GM12878 (cell line): ENCODE measurements around the gene ZNF181. TPM values are rescaled to one million over a fixed set of nuclear protein-coding genes. Genes with fewer than 3 reads are reported as not detected.

Experiments used
- ATAC-seq: fragments of 200-7000 bp; cut with Tn5 transposase; 3 replicates; pipeline ENCODE4 v1.9.1; 2020; ENCODE audit warnings: mild to moderate bottlenecking, moderate library complexity
- BruUV-seq: library from RNA; stranded (reverse); fragments of 400-500 nt; replicated peaks from 2 replicates; lab custom pipeline; 2021; lab: Mats Ljungman, UMichigan
- CTCF ChIA-PET: fragments of 300-600 bp; sonication (Branson Sonifier 250); formaldehyde crosslinking; extraction: SDS; loops from one replicate; lab custom pipeline; 2021; ENCODE audit warnings: inconsistent platforms; lab: Yijun Ruan, JAX
- POLR2A ChIA-PET: fragments of 350-600 bp; formaldehyde crosslinking; extraction: SDS; loops from one replicate; lab custom pipeline; 2021; ENCODE audit warnings: inconsistent platforms; lab: Charles Lee
- RAD21 ChIA-PET: fragments of 300-600 bp; sonication (Branson Sonifier 250); formaldehyde crosslinking; loops from one replicate; lab custom pipeline; 2023; ENCODE audit warnings: antibody characterized with exemption; ENCODE audit not compliant: unreplicated experiment; lab: Charles Lee
- SMC1A ChIA-PET: fragments of 300-600 bp; sonication (Branson Sonifier 250); formaldehyde crosslinking; loops from one replicate; lab custom pipeline; 2023; ENCODE audit not compliant: unreplicated experiment, uncharacterized antibody; lab: Charles Lee
- DNase-seq: peaks from one replicate; pipeline ENCODE4 v3.0.0-alpha.2; 2011; ENCODE audit warnings: low read depth, low spot score
- FAIRE-seq: peaks from 3 replicates; lab custom pipeline; 2011; peaks lifted over from hg19 to GRCh38; lab: Jason Lieb, UNC
- H2AFZ ChIP-seq: 2 replicates; pipeline ENCODE4 v1.6.0; 2011; ENCODE audit warnings: low read depth, low read length, control low read depth; ENCODE audit not compliant: control insufficient read depth
- H3K27ac ChIP-seq: 2 replicates; pipeline ENCODE4 v1.5.1; 2011; ENCODE audit warnings: control low read depth; ENCODE audit not compliant: control insufficient read depth, insufficient read depth
- H3K27me3 ChIP-seq, 2 experiments: replicated peaks in 1 of 2; 2 replicates each; pipeline versions ENCODE4 v1.6.0 to v1.6.1; 2011; ENCODE audit warnings: low read length in 1 of 2; ENCODE audit not compliant: control insufficient read depth in 2 of 2, insufficient read depth in 2 of 2
- H3K36me3 ChIP-seq, 2 experiments: 2 replicates each; pipeline ENCODE4 v1.5.1; 2011; ENCODE audit warnings: low read length in 1 of 2; ENCODE audit not compliant: control insufficient read depth in 2 of 2, insufficient read depth in 2 of 2
- H3K4me1 ChIP-seq: 2 replicates; pipeline ENCODE4 v1.6.1; 2011; ENCODE audit warnings: mild to moderate bottlenecking, low read length, moderate library complexity, mixed read lengths; ENCODE audit not compliant: control insufficient read depth, insufficient read depth
- H3K4me2 ChIP-seq: 2 replicates; pipeline ENCODE4 v1.6.0; 2011; ENCODE audit warnings: control low read depth; ENCODE audit not compliant: control insufficient read depth, insufficient read depth
- H3K4me3 ChIP-seq: fragments of 200-600 bp; sonication (generic); 2 replicates; pipeline ENCODE4 v1.5.1; 2016
- H3K79me2 ChIP-seq: 2 replicates; pipeline ENCODE4 v1.6.0; 2011; ENCODE audit warnings: low read length; ENCODE audit not compliant: control insufficient read depth, insufficient read depth
- H3K9ac ChIP-seq: 2 replicates; pipeline ENCODE4 v1.8.0; 2011; ENCODE audit warnings: low read length, control low read depth, mixed read lengths; ENCODE audit not compliant: control insufficient read depth, insufficient read depth
- H3K9me3 ChIP-seq: replicated peaks from 3 replicates; pipeline ENCODE4 v1.5.1; 2011; ENCODE audit warnings: mild to moderate bottlenecking, low read length; ENCODE audit not compliant: control insufficient read depth, insufficient read depth
- H4K20me1 ChIP-seq: 2 replicates; pipeline ENCODE4 v1.6.0; 2011; ENCODE audit not compliant: control insufficient read depth, insufficient read depth
- EP300 ChIP-seq, 2 experiments: fragments of 150-350 bp in 1 of 2; IDR thresholded peaks; 2 replicates each; pipeline ENCODE4 v1.6.1; 2011 to 2012; ENCODE audit warnings: low read depth in 2 of 2, low read length in 2 of 2, borderline replicate concordance in 1 of 2, improper control_type of control experiment in 1 of 2, inconsistent platforms in 1 of 2; ENCODE audit not compliant: control insufficient read depth in 1 of 2
- MLLT1 ChIP-seq: fragments of 450-650 bp; IDR thresholded peaks from 2 replicates; pipeline ENCODE4 v1.6.1; 2016; ENCODE audit warnings: mild to moderate bottlenecking
- MTA2 ChIP-seq: fragments of 450-650 bp; IDR thresholded peaks from 2 replicates; pipeline ENCODE4 v1.6.1; 2016; ENCODE audit warnings: low read depth, mild to moderate bottlenecking, moderate library complexity
- NKRF ChIP-seq: fragments of 450-650 bp; conservative IDR thresholded peaks from 2 replicates; pipeline ENCODE4 v1.6.1; 2017; ENCODE audit warnings: mild to moderate bottlenecking, moderate library complexity
- SMAD5 ChIP-seq: IDR thresholded peaks from 2 replicates; pipeline ENCODE4 v1.6.1; 2016; ENCODE audit warnings: antibody characterized with exemption, low read depth
- SMC3 ChIP-seq: IDR thresholded peaks from 2 replicates; pipeline ENCODE4 v1.6.1; 2011; ENCODE audit warnings: low read length, improper control_type of control experiment, borderline replicate concordance
- SPI1 ChIP-seq: IDR thresholded peaks from 2 replicates; pipeline ENCODE4 v1.6.1; 2011; ENCODE audit warnings: low read depth, mild to moderate bottlenecking, low read length, moderate library complexity, borderline replicate concordance; ENCODE audit not compliant: insufficient read depth
- STAT3 ChIP-seq: IDR thresholded peaks from 2 replicates; pipeline ENCODE4 v1.6.1; 2011; ENCODE audit warnings: low read depth, low read length, improper control_type of control experiment
- TCF7 ChIP-seq: IDR thresholded peaks from 2 replicates; pipeline ENCODE4 v1.6.1; 2014; ENCODE audit warnings: antibody characterized with exemption, borderline replicate concordance
- ZBTB40 ChIP-seq: fragments of 450-650 bp; IDR thresholded peaks from 2 replicates; pipeline ENCODE4 v1.6.1; 2016; ENCODE audit warnings: mild to moderate bottlenecking, moderate library complexity, borderline replicate concordance
- WGBS: methylation state at CpG from one replicate; pipeline ENCODE4 v1.1.6; 2016; ENCODE audit warnings: low lambda C conversion rate; ENCODE audit not compliant: insufficient replicate concordance, insufficient coverage; ENCODE audit errors: missing lambda C conversion rate; 5-methylcytosine and 5-hydroxymethylcytosine counted together
- in situ Hi-C: fragments of 300-500 bp; cut with MboI; formaldehyde crosslinking; loops from 9 replicates; pipeline ENCODE4 v1.14.3; 2018; ENCODE audit warnings: mixed read lengths
- intact Hi-C: fragments of 100-400 bp; cut with micrococcal nuclease; formaldehyde crosslinking; loops from one replicate; pipeline ENCODE4 v1.14.2; 2022; ENCODE audit not compliant: unreplicated experiment
- polyA plus RNA-seq, 11 experiments: library from polyadenylated mRNA; depleted of rRNA in 4 of 11; unstranded in 6 of 11; stranded (reverse) in 5 of 11; fragments of >200 nt; fragmentation: Nextera tagmentation in 4 of 11; fragmentation: Illumina TruSeq in 1 of 11; extraction: Ambion mirVana in 4 of 11; extraction: Trizol in 1 of 11; gene quantifications; 1 replicate in 1 of 11; 2 replicates in 10 of 11; pipeline versions ENCODE4 v1.2.1 to v1.2.3, GENCODE V29; 2011 to 2016; ENCODE audit warnings: inconsistent platforms in 2 of 11, missing spikeins in 2 of 11, low read depth in 1 of 11
- total RNA-seq, 4 experiments: library from RNA; depleted of rRNA in 3 of 4; stranded (reverse); fragments of >200 nt in 3 of 4; fragmentation: Illumina TruSeq in 1 of 4; extraction: Trizol in 1 of 4; gene quantifications; 2 replicates each; pipeline versions ENCODE4 v1.2.1 to v1.2.3, GENCODE V29; 2013 to 2021

The ZNF181 gene
- total and polyA plus RNA-seq, 10 of the 15 experiments (the other 5 are each of a cell fraction or from before 2014, with no cell fraction given), result 2.1 to 10.3 (median 8.1) TPM

GRCh38 chr19:34786236-34786635, 52.2 kb downstream of the ZNF181 start (continued):
- TF ChIP-seq MLLT1 (no peak), SMC3 (no peak), SMAD5 (no peak), ZBTB40 (no peak)

- H3K27ac ChIP-seq, result no peak overlapping the region
- H3K9me3 ChIP-seq, result no peaks in the 10 kb centered on the region
- no peak overlapping the region for H3K4me3 ChIP-seq
- TF ChIP-seq EP300 (IDR thresholded peaks at IDR 0.05; ENCODE audit: borderline replicate concordance in 1 of 2, control insufficient read depth in 1 of 2, low read depth in 2 of 2, low read length in 2 of 2) (no peak), SPI1 (no peak), TCF7 (no peak), STAT3 (no peak), NKRF (no peak), MTA2 (no peak)
- 45% methylated on average over 3 of the region's 3 CpGs for WGBS
- POLR2A ChIA-PET, result no interaction called here
- H2AFZ ChIP-seq, result no peak overlapping the region
- FAIRE-seq (no peak), ATAC-seq (no peak), DNase-seq (no peak)
- no peaks in the 10 kb centered on the region for H3K4me1 ChIP-seq
- H3K4me2 ChIP-seq, result no peak overlapping the region
- H3K9ac ChIP-seq, result no peak overlapping the region
- no TSS peak for BruUV-seq
- intact Hi-C loops (no loop called here), in situ Hi-C loops (no loop called here)
- H4K20me1 ChIP-seq, result no peaks in the 10 kb centered on the region
- H3K79me2 ChIP-seq, result no peaks in the 10 kb centered on the region
- no peaks in the 10 kb centered on the region for H3K36me3 ChIP-seq
- RAD21 ChIA-PET, result no interaction called here
- CTCF ChIA-PET, result no interaction called here
- no peaks in the 10 kb centered on the region for H3K27me3 ChIP-seq
- SMC1A ChIA-PET, result no interaction called here
Observed at GRCh38 chr19:34787059-34787824, 53.2 kb downstream of the ZNF181 start.
